ENCODE data around the gene TBX2. TPM values are rescaled to one million over a fixed set of nuclear protein-coding genes. Genes with fewer than 3 reads are reported as not detected.
A peak's percentile ranks its signal among the peaks of the same experiment; 100 is the strongest.

TBX2 gene
- total and polyA plus RNA-seq, 10 of the 15 experiments (the other 5 are each of a cell fraction or from before 2014, with no cell fraction given): 0.13 TPM; not detected in 9

DNA sequence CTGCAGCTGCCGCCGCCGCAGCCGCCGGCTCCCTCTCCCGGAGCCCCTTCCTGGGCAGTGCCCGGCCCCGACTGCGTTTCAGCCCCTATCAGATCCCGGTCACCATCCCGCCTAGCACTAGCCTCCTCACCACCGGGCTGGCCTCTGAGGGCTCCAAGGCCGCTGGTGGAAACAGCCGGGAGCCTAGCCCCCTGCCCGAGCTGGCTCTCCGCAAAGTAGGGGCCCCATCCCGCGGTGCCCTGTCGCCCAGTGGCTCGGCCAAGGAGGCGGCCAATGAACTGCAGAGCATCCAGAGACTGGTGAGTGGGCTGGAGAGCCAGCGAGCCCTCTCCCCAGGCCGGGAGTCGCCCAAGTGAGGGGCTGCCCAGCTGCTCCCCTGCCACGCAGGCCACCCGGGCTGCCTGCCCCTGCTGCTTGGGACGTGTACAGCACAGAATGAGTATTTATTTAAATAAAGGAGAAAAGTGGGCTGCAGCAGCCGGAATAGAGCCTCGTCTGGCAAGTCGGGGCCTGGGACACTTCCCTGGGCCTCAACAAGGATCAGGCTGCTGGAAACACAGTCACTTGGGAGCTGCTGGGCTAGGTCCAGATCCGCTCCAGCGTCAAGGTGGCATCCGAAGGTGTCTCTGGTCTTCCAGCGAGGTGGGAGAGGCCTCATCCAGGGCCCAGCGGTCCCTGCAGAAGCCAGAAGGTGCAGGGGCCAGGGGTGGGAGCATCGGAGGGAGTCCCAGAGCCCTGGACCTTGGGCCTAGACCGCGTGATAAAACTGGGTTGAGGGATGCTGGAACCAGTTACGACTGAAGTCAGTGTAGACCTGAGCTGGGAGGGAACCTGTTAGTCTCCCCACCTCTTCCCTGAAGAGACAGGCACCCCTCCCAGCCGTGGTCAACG, 8.8 kb downstream of the TBX2 start:
- ChIA-PET RAD21 (ENCODE audit: unreplicated experiment) (no interaction called here), CTCF (interaction anchor here (1.2 to 1.4 kb wide), 3 partner anchors 14 to 688 kb away, joined by 3 to 4 read pairs (median 3); no protein-coding TSS in a partner anchor), POLR2A (interaction anchor here (0.5 kb wide), 1 partner anchor 685 kb away, joined by 4 read pairs; no protein-coding TSS in a partner anchor), SMC1A (ENCODE audit: uncharacterized antibody, unreplicated experiment) (interaction anchor here (0.6 kb wide), 1 partner anchor 688 kb away, joined by 3 read pairs; no protein-coding TSS in a partner anchor)
- no peak for FAIRE-seq
- no peaks in the 10 kb centered on the region for H4K20me1 ChIP-seq (ENCODE audit: control insufficient read depth, insufficient read depth)
- WGBS (ENCODE audit: insufficient coverage, insufficient replicate concordance, low lambda C conversion rate, missing lambda C conversion rate): 26% methylated on average over 36 of the region's 41 CpGs
- no peaks in the 10 kb centered on the region for H3K36me3 ChIP-seq (ENCODE audit: control insufficient read depth in 2 of 2, insufficient read depth in 2 of 2, low read length in 1 of 2)
- intact Hi-C loops (cut with micrococcal nuclease; ENCODE audit: unreplicated experiment) (no loop called here), in situ Hi-C loops (cut with MboI) (no loop called here)
- H3K27ac ChIP-seq (ENCODE audit: control insufficient read depth, insufficient read depth): no peak overlapping the region
- DNase-seq (ENCODE audit: low read depth, low spot score): no peak
- ATAC-seq: no peak
- H3K9ac ChIP-seq (ENCODE audit: control insufficient read depth, insufficient read depth, low read length): no peak overlapping the region
- H3K4me1 ChIP-seq (ENCODE audit: control insufficient read depth, insufficient read depth, low read length): peaks cover 4% of the 10 kb centered on the region; the same call in 1 of the 2 replicates
- peaks cover 37 to 49% of the 10 kb centered on the region in 2 experiments for H3K27me3 ChIP-seq (replicated peaks in 1 of 2; ENCODE audit: control insufficient read depth in 2 of 2, insufficient read depth in 2 of 2, low read length in 1 of 2)
- BruUV-seq (replicated peaks): no TSS peak
- no peak overlapping the region for H3K4me2 ChIP-seq (ENCODE audit: control insufficient read depth, insufficient read depth)
- H3K9me3 ChIP-seq (replicated peaks; ENCODE audit: control insufficient read depth, insufficient read depth, low read length): no peaks in the 10 kb centered on the region; the same call in 2 of the 3 replicates
- no peak overlapping the region for H2AFZ ChIP-seq (ENCODE audit: control insufficient read depth, low read depth, low read length)
- H3K4me3 ChIP-seq: no peak overlapping the region
- H3K79me2 ChIP-seq (ENCODE audit: control insufficient read depth, insufficient read depth, low read length): no peaks in the 10 kb centered on the region
- TF ChIP-seq CEBPB (IDR thresholded peaks at IDR 0.05; ENCODE audit: borderline replicate concordance in 1 of 2, low read depth in 2 of 2, low read length in 2 of 2) (no peak), ETV6 (conservative IDR thresholded peaks at IDR 0.05 in 1 of 2, IDR thresholded peaks at IDR 0.05 in 1 of 2; ENCODE audit: borderline replicate concordance in 1 of 2, low read depth in 1 of 2) (peak in 1 of 2 experiments; percentile 42; a peak in 1 of 4 replicates)
